ENCODE results near the gene VEZF1. TPM values are rescaled to one million over a fixed set of nuclear protein-coding genes. Genes with fewer than 3 reads are reported as not detected.
A peak's percentile ranks its signal among the peaks of the same experiment; 100 is the strongest.
"Not testable (repeated sequence)": the region's sequence is repeated elsewhere in the genome, so short reads cannot be mapped to it uniquely, and the experiment has no call there.

The VEZF1 gene
- total RNA-seq, 1 experiment from 2014 or later, result 49.3 TPM

- in situ Hi-C loops (cut with HindIII; ENCODE audit: low pct_unique_long_range_greater_than_20kb, low sequenced_read_pairs), result no loop called here
- DNase-seq (ENCODE audit: low read depth, low spot score), result no peak
Observed at GRCh38 chr17:57984261-57984890, 3.7 kb downstream of the VEZF1 start.

DNA sequence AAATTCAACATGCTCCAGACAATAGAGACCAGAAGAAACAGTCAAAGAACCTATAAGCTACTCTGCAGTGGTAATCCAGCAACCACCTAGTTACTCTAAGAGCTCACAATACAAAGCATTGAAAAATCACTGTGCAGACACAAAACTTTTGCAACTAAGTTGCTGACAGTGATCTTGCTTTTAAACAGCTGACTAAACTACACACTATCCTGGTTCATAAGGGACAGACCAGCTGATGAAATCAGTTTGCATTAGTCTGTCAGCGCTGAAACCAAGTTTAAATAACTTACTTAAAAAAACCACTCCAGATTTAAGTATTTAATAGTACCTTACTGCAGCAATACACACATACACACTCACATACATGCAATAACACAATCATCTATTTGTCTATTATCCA is 4.6 kb downstream of the VEZF1 start:
- in situ Hi-C loops (cut with HindIII; ENCODE audit: low pct_unique_long_range_greater_than_20kb, low sequenced_read_pairs), result no loop called here
- DNase-seq (ENCODE audit: low read depth, low spot score), result no peak

DNA sequence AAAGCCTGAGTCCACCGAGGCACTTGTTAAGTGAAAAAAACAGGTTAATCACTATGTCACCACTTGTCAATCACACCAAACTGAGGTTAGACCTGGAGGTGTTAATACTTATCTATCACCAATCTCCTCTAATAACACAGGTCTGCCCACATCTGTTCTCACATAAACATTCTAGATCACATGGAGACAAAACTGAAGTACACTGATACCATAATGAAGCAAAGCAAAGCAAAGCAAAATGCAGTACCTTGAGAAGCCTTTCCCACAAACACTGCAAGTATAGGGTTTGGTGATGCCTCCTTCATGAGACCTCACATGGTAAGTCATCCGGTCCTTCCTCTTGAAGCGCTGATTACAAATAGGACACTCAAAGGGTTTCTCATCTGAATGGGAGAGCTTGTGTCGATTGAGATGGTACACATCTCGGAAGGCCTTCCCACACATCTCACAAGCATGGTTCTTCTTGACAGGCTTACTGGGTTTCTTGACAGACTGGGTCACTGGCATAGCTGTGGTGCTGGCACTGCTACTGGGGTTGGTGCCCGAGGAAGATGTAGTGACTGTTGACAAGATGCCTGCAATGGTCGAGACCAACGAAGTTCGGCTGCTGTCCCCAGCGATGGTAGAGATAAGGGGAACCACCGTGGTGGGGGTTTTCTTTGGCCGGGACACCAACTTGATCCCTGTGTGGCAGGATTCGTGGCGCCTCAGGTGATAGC is 5.4 kb downstream of the VEZF1 start:
- peak; percentile 28 for DNase-seq (ENCODE audit: low read depth, low spot score)
- in situ Hi-C loops (cut with HindIII; ENCODE audit: low pct_unique_long_range_greater_than_20kb, low sequenced_read_pairs), result no loop called here

DNA sequence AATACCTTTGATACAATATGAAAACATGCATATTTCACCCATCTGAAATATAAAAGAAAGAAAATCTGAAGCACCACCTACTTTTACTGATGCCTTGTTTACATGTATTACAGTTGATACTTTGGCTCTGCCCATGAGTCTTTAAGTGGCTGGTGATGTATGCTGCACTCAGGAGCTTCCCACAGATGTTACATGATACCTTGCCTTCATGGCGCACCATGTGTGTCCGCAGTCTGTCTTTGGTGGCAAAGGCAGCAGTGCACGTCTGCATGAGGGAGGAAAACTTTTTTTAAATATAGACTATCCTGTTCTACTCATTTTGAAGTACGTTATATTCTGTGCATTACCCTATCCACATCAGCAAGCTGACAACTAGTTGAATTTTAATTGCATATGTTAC is 7.5 kb downstream of the VEZF1 start:
- DNase-seq (ENCODE audit: low read depth, low spot score), result no peak
- in situ Hi-C loops (cut with HindIII; ENCODE audit: low pct_unique_long_range_greater_than_20kb, low sequenced_read_pairs), result no loop called here

- no peak for DNase-seq (ENCODE audit: low read depth, low spot score)
- in situ Hi-C loops (cut with HindIII; ENCODE audit: low pct_unique_long_range_greater_than_20kb, low sequenced_read_pairs), result loop anchor here (10.0 kb wide), 1 partner anchor 124 kb away; the partner anchor contains the start of gene MRPS23
Observed at GRCh38 chr17:57979076-57979475, 9.0 kb downstream of the VEZF1 start.

GRCh38 chr17:57976594-57976993 is 11.5 kb downstream of the VEZF1 start:
- in situ Hi-C loops (cut with HindIII; ENCODE audit: low pct_unique_long_range_greater_than_20kb, low sequenced_read_pairs), result loop anchor here (10.0 kb wide), 1 partner anchor 122 kb away; the partner anchor contains the start of gene MRPS23
- DNase-seq (ENCODE audit: low read depth, low spot score), result peak; percentile 81

DNA sequence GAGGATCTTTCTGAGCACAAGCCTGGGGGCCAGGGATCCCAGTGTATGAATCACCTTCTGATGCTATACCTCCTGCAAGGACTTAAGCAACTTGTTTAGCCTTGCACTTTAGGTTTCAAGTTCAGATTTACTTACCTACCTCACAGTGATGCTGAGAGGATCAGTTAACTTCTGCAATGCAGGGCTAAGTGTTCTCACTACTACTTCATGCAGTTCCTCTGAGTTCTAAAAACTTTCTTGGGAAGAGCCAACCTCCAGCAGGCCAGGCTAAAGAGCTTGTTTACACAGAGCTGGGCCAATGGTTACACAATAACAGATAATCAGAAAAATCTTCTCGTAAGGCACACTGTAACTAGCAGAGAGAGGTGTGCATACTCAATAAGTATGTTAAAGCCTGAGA is 13.0 kb downstream of the VEZF1 start:
- DNase-seq (ENCODE audit: low read depth, low spot score), result peak; percentile 48
- in situ Hi-C loops (cut with HindIII; ENCODE audit: low pct_unique_long_range_greater_than_20kb, low sequenced_read_pairs), result loop anchor here (10.0 kb wide), 1 partner anchor 120 kb away; the partner anchor contains the start of gene MRPS23

DNA sequence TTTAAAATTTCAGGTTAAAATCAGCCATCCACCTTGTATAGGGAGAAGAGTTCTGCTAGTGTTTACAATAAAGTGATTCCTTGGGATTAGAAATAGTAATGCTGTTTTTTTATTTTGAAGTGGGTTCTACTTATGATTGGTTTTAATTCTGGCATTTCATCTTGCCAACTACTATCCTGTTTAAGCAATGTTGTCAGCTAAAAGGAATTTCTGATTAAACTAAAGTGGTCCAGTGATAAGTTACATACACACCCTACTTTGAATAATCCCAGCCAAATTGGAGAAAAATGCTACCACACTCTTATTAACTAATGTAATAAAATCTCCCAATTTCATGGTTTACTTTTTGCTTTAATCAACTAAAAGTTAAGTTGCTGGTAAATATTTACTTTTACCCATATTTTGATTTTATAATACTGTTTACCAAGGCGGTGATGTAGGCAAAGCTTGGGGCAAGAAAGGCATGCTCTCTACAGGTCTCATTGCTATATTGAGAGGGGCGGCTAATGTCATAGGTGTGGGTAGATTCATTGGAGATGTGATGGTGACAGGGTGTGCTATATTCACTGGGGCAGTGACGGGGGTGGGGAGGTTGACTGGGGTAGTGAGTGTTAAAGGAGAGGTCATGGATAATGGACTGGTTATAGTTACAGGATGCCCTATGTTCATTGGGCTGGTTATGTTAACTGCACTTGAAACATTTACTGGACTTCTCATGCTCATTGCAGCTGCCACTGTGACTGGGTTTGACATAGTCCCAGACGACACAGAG is 13.8 kb downstream of the VEZF1 start:
- not testable (repeated sequence) for DNase-seq (ENCODE audit: low read depth, low spot score)
- in situ Hi-C loops (cut with HindIII; ENCODE audit: low pct_unique_long_range_greater_than_20kb, low sequenced_read_pairs), result loop anchor here (10.0 kb wide), 1 partner anchor 119 kb away; the partner anchor contains the start of gene MRPS23

GRCh38 chr17:57972151-57972550 is 15.9 kb downstream of the VEZF1 start:
- no peak for DNase-seq (ENCODE audit: low read depth, low spot score)
- in situ Hi-C loops (cut with HindIII; ENCODE audit: low pct_unique_long_range_greater_than_20kb, low sequenced_read_pairs), result loop anchor here (10.0 kb wide), 1 partner anchor 117 kb away; the partner anchor contains the start of gene MRPS23

- DNase-seq (ENCODE audit: low read depth, low spot score), result no peak
- in situ Hi-C loops (cut with HindIII; ENCODE audit: low pct_unique_long_range_greater_than_20kb, low sequenced_read_pairs), result loop anchor here (10.0 kb wide), 1 partner anchor 117 kb away; the partner anchor contains the start of gene MRPS23
Observed at GRCh38 chr17:57971572-57971971, 16.5 kb downstream of the VEZF1 start.

DNA sequence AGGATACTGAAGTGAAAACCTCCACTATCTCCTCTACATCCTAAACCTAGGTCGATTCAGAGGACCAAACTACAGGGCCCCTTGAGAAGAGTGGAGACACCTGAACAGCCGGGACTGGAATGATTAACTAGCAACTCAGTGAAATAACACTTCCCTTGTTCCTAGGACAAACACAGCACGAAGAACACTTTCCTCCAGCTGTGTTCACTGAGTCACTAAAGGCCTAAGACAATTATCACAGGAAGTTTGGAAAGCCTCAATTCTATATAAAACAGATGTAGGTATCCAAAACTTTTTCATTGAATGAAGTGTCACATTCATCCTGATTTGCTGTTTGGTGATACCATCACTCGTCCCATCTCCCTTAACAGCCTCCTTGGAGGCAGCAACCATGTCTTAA is 17.3 kb downstream of the VEZF1 start:
- in situ Hi-C loops (cut with HindIII; ENCODE audit: low pct_unique_long_range_greater_than_20kb, low sequenced_read_pairs), result loop anchor here (10.0 kb wide), 1 partner anchor 116 kb away; the partner anchor contains the start of gene MRPS23
- no peak for DNase-seq (ENCODE audit: low read depth, low spot score)

DNA sequence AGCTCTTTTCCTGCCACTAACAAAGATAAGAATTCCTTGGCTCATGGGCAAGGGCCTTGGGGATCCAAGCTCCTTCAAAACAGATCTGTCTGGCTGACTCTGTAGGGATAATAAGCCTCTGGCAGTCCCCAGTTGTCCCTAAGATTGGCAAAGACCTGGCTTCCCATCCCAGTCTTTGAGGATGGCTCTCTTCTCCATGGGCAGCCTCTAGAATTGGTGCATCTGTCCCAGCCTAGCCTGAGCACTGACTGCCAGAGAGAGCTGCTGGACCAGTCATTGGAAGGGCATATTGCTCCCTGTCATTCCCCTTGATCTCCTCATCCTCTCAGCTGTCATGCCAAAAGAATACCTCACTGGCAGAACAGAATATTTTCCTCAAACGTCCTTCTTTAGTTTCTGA is 19.6 kb downstream of the VEZF1 start:
- in situ Hi-C loops (cut with HindIII; ENCODE audit: low pct_unique_long_range_greater_than_20kb, low sequenced_read_pairs), result no loop called here
- DNase-seq (ENCODE audit: low read depth, low spot score), result no peak

DNA sequence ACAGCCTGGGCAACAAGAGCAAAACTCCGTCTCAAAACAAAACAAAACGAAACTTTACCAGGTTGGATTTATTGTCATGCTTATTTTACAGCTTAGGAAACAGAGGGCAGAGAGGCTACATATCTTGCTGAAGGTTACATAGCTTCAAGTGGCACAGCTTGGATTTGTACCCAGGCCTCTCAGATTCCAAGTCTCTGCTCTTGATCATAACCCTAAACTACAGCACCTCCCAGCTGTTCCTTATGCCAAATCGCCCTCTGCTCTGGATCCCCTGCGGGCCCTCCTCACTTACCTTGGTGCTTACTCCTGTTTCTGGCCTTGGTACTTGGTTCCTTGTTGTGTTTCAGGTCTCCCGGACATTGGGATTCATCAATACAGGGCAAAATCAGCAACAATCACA is 21.2 kb downstream of the VEZF1 start:
- in situ Hi-C loops (cut with HindIII; ENCODE audit: low pct_unique_long_range_greater_than_20kb, low sequenced_read_pairs), result no loop called here
- DNase-seq (ENCODE audit: low read depth, low spot score), result no peak

DNA sequence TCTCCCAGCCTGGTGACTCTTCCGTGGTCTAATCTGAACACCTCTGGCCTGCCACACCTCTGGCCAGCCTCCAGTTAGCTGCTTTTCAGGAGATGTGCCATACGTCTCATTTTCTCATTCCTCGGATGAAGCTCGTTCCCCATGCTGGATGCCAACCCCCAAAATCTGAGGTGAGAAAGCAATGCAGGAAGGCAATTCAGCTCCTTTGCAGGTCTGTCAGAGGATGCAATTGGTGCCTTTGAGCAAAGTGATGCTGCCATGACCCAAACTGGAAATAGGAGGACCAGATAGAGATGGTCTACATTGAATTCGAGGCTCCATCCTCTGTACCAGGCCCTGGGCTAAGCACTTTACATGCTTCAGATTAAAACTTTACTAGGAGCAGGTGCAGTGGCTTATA is 21.8 kb downstream of the VEZF1 start:
- in situ Hi-C loops (cut with HindIII; ENCODE audit: low pct_unique_long_range_greater_than_20kb, low sequenced_read_pairs), result no loop called here
- no peak for DNase-seq (ENCODE audit: low read depth, low spot score)

DNA sequence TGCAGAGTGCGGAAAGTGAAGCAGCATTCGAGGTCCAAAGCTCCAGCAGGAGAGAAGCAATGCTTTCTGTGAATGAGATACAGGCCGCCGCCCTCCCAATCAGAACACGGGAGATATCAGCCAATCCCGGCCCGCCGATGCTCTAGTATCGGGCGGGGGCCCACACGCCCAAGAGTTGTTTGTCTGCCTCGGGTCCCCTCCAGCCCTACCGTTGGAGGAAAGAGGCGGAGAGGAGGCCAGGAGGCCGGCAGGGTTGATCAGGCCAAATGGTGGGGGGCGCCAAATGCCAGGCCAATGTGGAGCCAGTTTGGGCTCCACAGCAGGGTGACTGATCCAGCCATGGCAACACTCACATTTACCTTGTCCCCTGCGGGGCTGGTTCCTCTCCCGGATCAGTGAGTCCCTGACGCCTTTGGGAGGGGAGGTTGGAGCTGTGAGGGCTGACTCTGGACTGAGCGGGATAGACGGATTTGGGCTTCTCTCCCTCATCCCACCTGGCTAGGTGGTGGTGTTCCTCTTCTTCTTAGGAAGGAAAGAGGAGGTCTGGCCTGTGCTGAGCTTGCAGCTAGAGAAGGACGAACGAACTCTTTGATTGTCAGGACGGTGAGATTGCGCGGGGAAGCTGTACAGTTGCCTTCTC is 22.4 kb downstream of the VEZF1 start:
- no peak for DNase-seq (ENCODE audit: low read depth, low spot score)
- in situ Hi-C loops (cut with HindIII; ENCODE audit: low pct_unique_long_range_greater_than_20kb, low sequenced_read_pairs), result no loop called here

GRCh38 chr17:57963149-57963511 is 24.9 kb downstream of the VEZF1 start:
- DNase-seq (ENCODE audit: low read depth, low spot score), result no peak
- in situ Hi-C loops (cut with HindIII; ENCODE audit: low pct_unique_long_range_greater_than_20kb, low sequenced_read_pairs), result no loop called here

DNA sequence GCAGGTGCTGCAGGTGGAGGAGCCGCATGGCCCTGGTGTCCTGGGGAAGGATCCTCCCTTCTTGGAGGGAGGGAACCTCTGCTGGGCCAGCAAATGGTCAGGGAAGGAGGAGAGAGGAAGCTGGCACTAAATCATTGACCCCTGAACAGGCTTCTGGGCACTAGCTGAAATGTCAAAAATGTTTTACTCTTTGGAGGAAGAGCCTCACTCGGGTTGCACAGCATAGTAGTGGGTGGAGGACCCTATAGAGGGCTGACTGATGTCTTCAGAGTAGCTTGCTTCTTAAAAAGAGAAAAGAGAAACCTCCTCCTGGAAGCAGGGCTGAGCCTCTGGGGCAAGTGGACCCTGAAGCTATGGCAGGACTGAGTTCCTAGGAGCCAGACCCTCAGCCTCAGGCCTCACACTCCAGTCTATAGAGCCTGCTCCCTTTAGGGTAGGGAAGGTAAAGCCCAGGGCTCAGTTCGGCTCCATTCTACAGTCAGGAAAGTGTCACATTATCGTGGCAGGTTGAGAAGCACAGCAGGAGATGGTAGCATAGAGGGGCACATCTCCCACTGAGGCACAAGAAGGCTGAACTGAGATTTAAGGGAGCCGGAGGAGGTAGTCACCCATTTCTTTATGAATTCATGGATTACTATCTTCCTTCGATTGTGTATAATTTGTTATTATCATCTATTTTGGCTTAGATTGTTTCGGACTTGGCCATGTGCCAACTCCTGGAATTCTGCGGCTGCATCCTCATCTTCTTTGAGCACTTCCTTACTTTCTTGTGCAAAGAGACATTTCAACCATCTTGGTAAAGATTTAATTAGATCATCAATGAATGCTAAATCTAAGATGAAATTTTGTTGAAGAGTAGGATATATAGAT is 25.5 kb downstream of the VEZF1 start:
- DNase-seq (ENCODE audit: low read depth, low spot score), result no peak
- in situ Hi-C loops (cut with HindIII; ENCODE audit: low pct_unique_long_range_greater_than_20kb, low sequenced_read_pairs), result no loop called here
